ENCODE data around the gene HACD3. TPM values are rescaled to one million over a fixed set of nuclear protein-coding genes. Genes with fewer than 3 reads are reported as not detected.
A peak's percentile ranks its signal among the peaks of the same experiment; 100 is the strongest.
"Not testable (repeated sequence)": the region's sequence is repeated elsewhere in the genome, so short reads cannot be mapped to it uniquely, and the experiment has no call there.

Gene HACD3
- total RNA-seq, 1 experiment from 2014 or later: 157 TPM

GRCh38 chr15:65611888-65612615, 81.8 kb downstream of the HACD3 start:
- ChIA-PET POLR2A (ENCODE audit: low non-redundant PET) (no interaction called here), CTCF (no interaction called here)
- H3K27ac ChIP-seq (ENCODE audit: low read depth, low read length, poor library complexity, severe bottlenecking): peak overlapping the region; percentile 90
- no peaks in the 10 kb centered on the region for H3K36me3 ChIP-seq (ENCODE audit: insufficient read depth, low read length, poor library complexity, severe bottlenecking)
- peak overlapping the region; percentile 83 for H3K4me3 ChIP-seq (ENCODE audit: low read depth, low read length, poor library complexity, severe bottlenecking)
- no peak for DNase-seq (ENCODE audit: low spot score)
- intact Hi-C loops (cut with micrococcal nuclease; ENCODE audit: unreplicated experiment): no loop called here
- H3K27me3 ChIP-seq (replicated peaks; ENCODE audit: insufficient read depth, low read depth, low read length, poor library complexity): no peaks in the 10 kb centered on the region
- no peaks in the 10 kb centered on the region for H3K9me3 ChIP-seq (ENCODE audit: low read depth, low read length, poor library complexity, severe bottlenecking)
- BruUV-seq (replicated peaks): no TSS peak
- peaks cover 16% of the 10 kb centered on the region for H3K4me1 ChIP-seq (ENCODE audit: insufficient read depth, low read length, poor library complexity, severe bottlenecking)
- no peak for TF ChIP-seq CTCF (conservative IDR thresholded peaks at IDR 0.05; ENCODE audit: low read depth, low read length)

- H3K4me3 ChIP-seq (ENCODE audit: low read depth, low read length, poor library complexity, severe bottlenecking): no peak overlapping the region
- no peak overlapping the region for H3K27ac ChIP-seq (ENCODE audit: low read depth, low read length, poor library complexity, severe bottlenecking)
- no peaks in the 10 kb centered on the region for H3K36me3 ChIP-seq (ENCODE audit: insufficient read depth, low read length, poor library complexity, severe bottlenecking)
- DNase-seq (ENCODE audit: low spot score): no peak
- intact Hi-C loops (cut with micrococcal nuclease; ENCODE audit: unreplicated experiment): no loop called here
- no peaks in the 10 kb centered on the region for H3K9me3 ChIP-seq (ENCODE audit: low read depth, low read length, poor library complexity, severe bottlenecking)
- TF ChIP-seq EZH2 (IDR thresholded peaks at IDR 0.05; ENCODE audit: borderline replicate concordance, low read depth, low read length, poor library complexity, severe bottlenecking) (no peak), CTCF (conservative IDR thresholded peaks at IDR 0.05; ENCODE audit: low read depth, low read length) (no peak)
- ChIA-PET POLR2A (ENCODE audit: low non-redundant PET) (no interaction called here), CTCF (no interaction called here)
- no peaks in the 10 kb centered on the region for H3K27me3 ChIP-seq (replicated peaks; ENCODE audit: insufficient read depth, low read depth, low read length, poor library complexity)
- BruUV-seq (replicated peaks): no TSS peak
- peaks cover 16% of the 10 kb centered on the region for H3K4me1 ChIP-seq (ENCODE audit: insufficient read depth, low read length, poor library complexity, severe bottlenecking)
These were observed 82.3 kb downstream of the HACD3 start for GRCh38 chr15:65612616-65612946.

GRCh38 chr15:65612949-65613744, 82.9 kb downstream of the HACD3 start:
- no peak for TF ChIP-seq EZH2 (IDR thresholded peaks at IDR 0.05; ENCODE audit: borderline replicate concordance, low read depth, low read length, poor library complexity, severe bottlenecking)
- TF ChIP-seq CTCF (conservative IDR thresholded peaks at IDR 0.05; ENCODE audit: low read depth, low read length): no peak
- BruUV-seq (replicated peaks): no TSS peak
- H3K4me3 ChIP-seq (ENCODE audit: low read depth, low read length, poor library complexity, severe bottlenecking): no peak overlapping the region
- DNase-seq (ENCODE audit: low spot score): no peak
- H3K4me1 ChIP-seq (ENCODE audit: insufficient read depth, low read length, poor library complexity, severe bottlenecking): peaks cover 16% of the 10 kb centered on the region
- POLR2A ChIA-PET (ENCODE audit: low non-redundant PET): no interaction called here
- intact Hi-C loops (cut with micrococcal nuclease; ENCODE audit: unreplicated experiment): no loop called here
- CTCF ChIA-PET: no interaction called here
- H3K9me3 ChIP-seq (ENCODE audit: low read depth, low read length, poor library complexity, severe bottlenecking): no peaks in the 10 kb centered on the region
- no peaks in the 10 kb centered on the region for H3K36me3 ChIP-seq (ENCODE audit: insufficient read depth, low read length, poor library complexity, severe bottlenecking)
- no peaks in the 10 kb centered on the region for H3K27me3 ChIP-seq (replicated peaks; ENCODE audit: insufficient read depth, low read depth, low read length, poor library complexity)
- H3K27ac ChIP-seq (ENCODE audit: low read depth, low read length, poor library complexity, severe bottlenecking): no peak overlapping the region

GRCh38 chr15:65615887-65616286, 85.6 kb downstream of the HACD3 start:
- H3K27ac ChIP-seq (ENCODE audit: low read depth, low read length, poor library complexity, severe bottlenecking); POLR2A ChIA-PET (ENCODE audit: low non-redundant PET); H3K27me3 ChIP-seq (replicated peaks; ENCODE audit: insufficient read depth, low read depth, low read length, poor library complexity); BruUV-seq (replicated peaks); H3K9me3 ChIP-seq (ENCODE audit: low read depth, low read length, poor library complexity, severe bottlenecking); DNase-seq (ENCODE audit: low spot score); H3K4me1 ChIP-seq (ENCODE audit: insufficient read depth, low read length, poor library complexity, severe bottlenecking); intact Hi-C loops (cut with micrococcal nuclease; ENCODE audit: unreplicated experiment); H3K36me3 ChIP-seq (ENCODE audit: insufficient read depth, low read length, poor library complexity, severe bottlenecking); CTCF ChIA-PET; H3K4me3 ChIP-seq (ENCODE audit: low read depth, low read length, poor library complexity, severe bottlenecking): not testable (repeated sequence)
